GM21447 (cell line): ENCODE measurements around the gene PSME3.
"Not testable (repeated sequence)": the region's sequence is repeated elsewhere in the genome, so short reads cannot be mapped to it uniquely, and the experiment has no call there.

Experiments
- ATAC-seq: cut with Tn5 transposase; IDR thresholded peaks from one replicate; pipeline ENCODE4 v1.9.1; 2021; ENCODE audit not compliant: unreplicated experiment

The PSME3 gene

GRCh38 chr17:42849451-42850181, 16.4 kb downstream of the PSME3 start:
- no peak for ATAC-seq

- ATAC-seq = no peak
Observed at GRCh38 chr17:42850954-42851353, 17.8 kb downstream of the PSME3 start, which contains the start of gene AOC3. TSS of gene AOC3 (plus strand) at chr17:42851199. CDS start at chr17:42851344, 145 bp downstream.

- ATAC-seq = not testable (repeated sequence)
Observed at GRCh38 chr17:42851371-42852240, 18.4 kb downstream of the PSME3 start.

- ATAC-seq = no peak
Observed at GRCh38 chr17:42852351-42852750, 19.2 kb downstream of the PSME3 start.

GRCh38 chr17:42853004-42853403, 19.8 kb downstream of the PSME3 start:
- no peak for ATAC-seq

- ATAC-seq = no peak
Observed at GRCh38 chr17:42853597-42853967, 20.4 kb downstream of the PSME3 start.

- no peak for ATAC-seq
Observed at GRCh38 chr17:42853968-42854790, 21.0 kb downstream of the PSME3 start.

GRCh38 chr17:42855048-42855596, 21.9 kb downstream of the PSME3 start:
- no peak for ATAC-seq

GRCh38 chr17:42856093-42856492, 22.9 kb downstream of the PSME3 start:
- ATAC-seq = not testable (repeated sequence)

- ATAC-seq = not testable (repeated sequence)
Observed at GRCh38 chr17:42856516-42856915, 23.3 kb downstream of the PSME3 start.

- ATAC-seq = no peak
Observed at GRCh38 chr17:42857389-42857788, 24.2 kb downstream of the PSME3 start.

- ATAC-seq = no peak
Observed at GRCh38 chr17:42865638-42866094, 32.5 kb downstream of the PSME3 start.

- no peak for ATAC-seq
Observed at GRCh38 chr17:42866216-42866615, 33.0 kb downstream of the PSME3 start.

GRCh38 chr17:42866631-42867575, 33.7 kb downstream of the PSME3 start:
- no peak for ATAC-seq

GRCh38 chr17:42867694-42868261, 34.6 kb downstream of the PSME3 start:
- ATAC-seq = not testable (repeated sequence)

- ATAC-seq = no peak
Observed at GRCh38 chr17:42868338-42868737, 35.1 kb downstream of the PSME3 start.

- ATAC-seq = no peak
Observed at GRCh38 chr17:42871647-42872046, 38.5 kb downstream of the PSME3 start.

GRCh38 chr17:42872251-42872965, 39.2 kb downstream of the PSME3 start:
- ATAC-seq = no peak

- ATAC-seq = no peak
Observed at GRCh38 chr17:42873315-42873714, 40.1 kb downstream of the PSME3 start.
